Body of pancreas (tissue), 4 donors: ENCODE data around the gene MPND.

Experiments
- POLR2A ChIP-seq, 3 donors: fragments of 450-650 bp; IDR thresholded peaks; one replicate each; pipeline ENCODE4 v1.6.1; 2016; ENCODE audit warnings: antibody characterized with exemption in 3 of 3, mild to moderate bottlenecking in 2 of 3
- TF ChIP-seq, protein P1 (sequence below), 7 experiments: fragments of 450-650 bp in 4 of 7; fragments of 200-600 bp in 3 of 7; sonication (generic) in 3 of 7; IDR thresholded peaks; one replicate each; pipeline ENCODE4 v1.5.1; 2016 to 2019; ENCODE audit warnings: antibody characterized with exemption in 7 of 7

DNA sequence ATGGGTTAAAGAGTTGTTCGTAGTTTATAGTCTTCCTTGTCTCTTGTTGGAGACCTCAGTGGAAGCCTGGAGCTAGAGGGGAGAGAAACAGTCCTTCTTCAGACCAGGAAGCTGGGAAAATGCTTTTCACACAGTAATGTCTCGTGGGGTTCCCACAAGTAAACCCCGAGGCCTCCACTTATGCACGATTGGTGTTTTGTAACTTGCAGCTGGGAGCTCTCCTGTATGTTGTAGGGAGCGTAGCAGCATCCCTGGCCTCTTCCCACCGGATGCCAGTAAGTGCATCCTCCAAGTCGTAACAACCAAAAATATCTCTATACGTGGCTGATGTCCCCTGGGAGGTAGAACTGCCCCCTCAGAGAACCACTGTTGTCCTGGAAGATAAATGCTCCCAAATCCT is 62.6 kb downstream of the MPND start:
- TF ChIP-seq, protein P1, sequence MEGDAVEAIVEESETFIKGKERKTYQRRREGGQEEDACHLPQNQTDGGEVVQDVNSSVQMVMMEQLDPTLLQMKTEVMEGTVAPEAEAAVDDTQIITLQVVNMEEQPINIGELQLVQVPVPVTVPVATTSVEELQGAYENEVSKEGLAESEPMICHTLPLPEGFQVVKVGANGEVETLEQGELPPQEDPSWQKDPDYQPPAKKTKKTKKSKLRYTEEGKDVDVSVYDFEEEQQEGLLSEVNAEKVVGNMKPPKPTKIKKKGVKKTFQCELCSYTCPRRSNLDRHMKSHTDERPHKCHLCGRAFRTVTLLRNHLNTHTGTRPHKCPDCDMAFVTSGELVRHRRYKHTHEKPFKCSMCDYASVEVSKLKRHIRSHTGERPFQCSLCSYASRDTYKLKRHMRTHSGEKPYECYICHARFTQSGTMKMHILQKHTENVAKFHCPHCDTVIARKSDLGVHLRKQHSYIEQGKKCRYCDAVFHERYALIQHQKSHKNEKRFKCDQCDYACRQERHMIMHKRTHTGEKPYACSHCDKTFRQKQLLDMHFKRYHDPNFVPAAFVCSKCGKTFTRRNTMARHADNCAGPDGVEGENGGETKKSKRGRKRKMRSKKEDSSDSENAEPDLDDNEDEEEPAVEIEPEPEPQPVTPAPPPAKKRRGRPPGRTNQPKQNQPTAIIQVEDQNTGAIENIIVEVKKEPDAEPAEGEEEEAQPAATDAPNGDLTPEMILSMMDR (IDR thresholded peaks at IDR 0.05) = no peak
- no peak for TF ChIP-seq POLR2A (IDR thresholded peaks at IDR 0.05)
